ENCODE data around the gene ST8SIA5. TPM values are rescaled to one million over a fixed set of nuclear protein-coding genes. Genes with fewer than 3 reads are reported as not detected.

ST8SIA5 gene
- total and polyA plus RNA-seq, 2 of the 4 experiments (the other 2 are of a cell fraction) = 0.03 TPM; not detected in 1

- no peak overlapping the region for H3K4ac ChIP-seq (ENCODE audit: low read depth, low read length)
- H3K27ac ChIP-seq (ENCODE audit: insufficient read depth, low read length) = no peak overlapping the region
- CTCF ChIA-PET = no interaction called here
- POLR2A ChIA-PET (ENCODE audit: unreplicated experiment) = no interaction called here
- dilution Hi-C loops (cut with HindIII; ENCODE audit: low sequenced_read_pairs, unreplicated experiment) = no loop called here
- TF ChIP-seq RCOR1 (IDR thresholded peaks at IDR 0.05; ENCODE audit: insufficient replicate concordance, low read length) = no peak
- no peak for TF ChIP-seq RAD21 (IDR thresholded peaks at IDR 0.05; ENCODE audit: low read length)
- TF ChIP-seq MXI1 (IDR thresholded peaks at IDR 0.05; ENCODE audit: borderline replicate concordance, low read depth, low read length) = no peak
- no peak for TF ChIP-seq FOS (IDR thresholded peaks at IDR 0.05; ENCODE audit: low read depth, low read length)
- TF ChIP-seq CHD1 (IDR thresholded peaks at IDR 0.05; ENCODE audit: low read depth, low read length) = no peak
- TF ChIP-seq RFX5 (IDR thresholded peaks at IDR 0.05; ENCODE audit: low read depth, low read length) = no peak
- TF ChIP-seq CEBPB (IDR thresholded peaks at IDR 0.05; ENCODE audit: low read depth, low read length) = no peak
- TF ChIP-seq POLR2A (IDR thresholded peaks at IDR 0.05; ENCODE audit: low read depth, low read length) = no peak
- TF ChIP-seq MAZ (IDR thresholded peaks at IDR 0.05; ENCODE audit: borderline replicate concordance, low read depth, low read length) = no peak
- no peak for TF ChIP-seq SMC3 (IDR thresholded peaks at IDR 0.05; ENCODE audit: low read depth, low read length)
- TF ChIP-seq NFE2L2 (IDR thresholded peaks at IDR 0.05; ENCODE audit: low read depth, low read length) = no peak
- TF ChIP-seq USF2 (IDR thresholded peaks at IDR 0.05; ENCODE audit: low read depth, low read length) = no peak
- TF ChIP-seq CTCF (conservative IDR thresholded peaks at IDR 0.05; ENCODE audit: low read depth, low read length) = no peak
- TF ChIP-seq ELK1 (IDR thresholded peaks at IDR 0.05; ENCODE audit: borderline replicate concordance, low read depth, low read length) = no peak
- no peak for TF ChIP-seq MAFK (IDR thresholded peaks at IDR 0.05; ENCODE audit: low read depth, low read length)
- TF ChIP-seq BHLHE40 (IDR thresholded peaks at IDR 0.05; ENCODE audit: low read depth, low read length) = no peak
- no peak overlapping the region for H4K91ac ChIP-seq (ENCODE audit: insufficient read depth, low read depth, low read length)
- H4K8ac ChIP-seq (ENCODE audit: low read depth in 2 of 2, low read length in 2 of 2) = no peak overlapping the region
- H4K5ac ChIP-seq (ENCODE audit: low read depth, low read length) = no peak overlapping the region
- DNase-seq (no peak), ATAC-seq (ENCODE audit: low read depth) (no peak)
- no TSS peak for BruUV-seq (replicated peaks)
- no peak overlapping the region for H3K18ac ChIP-seq (ENCODE audit: low read depth, low read length)
- no peak overlapping the region for H3K9ac ChIP-seq (ENCODE audit: low read depth, low read length)
- H3K79me1 ChIP-seq (ENCODE audit: low read depth in 1 of 2, low read length in 2 of 2) = no peaks in the 10 kb centered on the region
- no peak overlapping the region for H3K14ac ChIP-seq (replicated peaks; ENCODE audit: low read depth, low read length)
- no peak overlapping the region for H2AFZ ChIP-seq (replicated peaks; ENCODE audit: low read length, poor library complexity)
- no peak overlapping the region for H3K4me2 ChIP-seq (ENCODE audit: low read depth, low read length)
- no peaks in the 10 kb centered on the region for H4K20me1 ChIP-seq (ENCODE audit: insufficient read depth, low read length)
- H2BK120ac ChIP-seq (ENCODE audit: low read depth, low read length) = no peak overlapping the region
- no peak overlapping the region for H3K23ac ChIP-seq (ENCODE audit: low read depth, low read length)
- H2AK5ac ChIP-seq (ENCODE audit: low read depth, low read length) = no peak overlapping the region
- no peak overlapping the region for H2BK15ac ChIP-seq (ENCODE audit: low read depth, low read length)
- intact Hi-C loops (cut with micrococcal nuclease) = no loop called here
- H2BK5ac ChIP-seq (ENCODE audit: low read depth, low read length, poor library complexity, severe bottlenecking) = no peak overlapping the region
- H3K9me1 ChIP-seq (ENCODE audit: insufficient read depth, low read length) = no peaks in the 10 kb centered on the region
- H3K36me3 ChIP-seq (ENCODE audit: control insufficient read depth, insufficient read depth, low read length) = no peaks in the 10 kb centered on the region
- no peaks in the 10 kb centered on the region for H3K9me3 ChIP-seq (ENCODE audit: control insufficient read depth, insufficient read depth, low read length)
- in situ Hi-C loops (cut with MboI; ENCODE audit: low sequenced_read_pairs) = no loop called here
- H3K4me3 ChIP-seq (ENCODE audit: insufficient read depth, low read depth, low read length) = no peak overlapping the region
- H2AK9ac ChIP-seq (replicated peaks; ENCODE audit: low read depth, low read length, poor library complexity) = no peak overlapping the region
- no peaks in the 10 kb centered on the region; the same call in 1 of the 2 replicates for H3K27me3 ChIP-seq (ENCODE audit: control insufficient read depth, insufficient read depth, low read length)
- no peak overlapping the region for H3K56ac ChIP-seq (ENCODE audit: extremely low read depth, insufficient read depth, low read length)
- H2BK20ac ChIP-seq (ENCODE audit: low read depth, low read length) = no peak overlapping the region
- H3K4me1 ChIP-seq (ENCODE audit: control insufficient read depth, insufficient read depth, low read length) = no peaks in the 10 kb centered on the region
- WGBS, 2 experiments (ENCODE audit: extremely low coverage in 2 of 2, insufficient read length in 1 of 2) = no CpG with 5 or more reads among the region's 2 CpGs
Measured at GRCh38 chr18:46740046-46740445, 16.8 kb downstream of the ST8SIA5 start.
